ENCODE measurements around the gene DCAF5. TPM values are rescaled to one million over a fixed set of nuclear protein-coding genes. Genes with fewer than 3 reads are reported as not detected.

Gene DCAF5
- total RNA-seq, 1 experiment from 2014 or later, result 29.1 TPM

GRCh38 chr14:69005432-69006148, 147.3 kb downstream of the DCAF5 start:
- Histone ChIP-seq H3K36me3 (ENCODE audit: low read depth) (no peaks in the 10 kb centered on the region), H2AFZ (no peak overlapping the region), H3K4me3 (peak overlapping the region; percentile 10; the same call in 1 of the 2 replicates), H3K4me1 (replicated peaks; ENCODE audit: insufficient read depth) (peaks cover 27% of the 10 kb centered on the region), H3K9me2 (ENCODE audit: insufficient read depth) (no peaks in the 10 kb centered on the region), H3F3A (ENCODE audit: insufficient read depth, low read depth) (peaks cover 21% of the 10 kb centered on the region), H3K27me3 (ENCODE audit: insufficient read depth, low read depth) (no peaks in the 10 kb centered on the region), H4K20me1 (ENCODE audit: insufficient read depth) (no peaks in the 10 kb centered on the region), H3K79me2 (ENCODE audit: low read depth) (no peaks in the 10 kb centered on the region), H3K27ac (0 out of 2 replicates have a peak overlapping the region, but pooled peaks have one; percentile 2), H3K9me3 (ENCODE audit: insufficient read depth, low read depth) (no peaks in the 10 kb centered on the region), H3K4me2 (peak overlapping the region; percentile 71)
- no peak for TF ChIP-seq EZH2 (IDR thresholded peaks at IDR 0.05; ENCODE audit: low read depth)
- TF ChIP-seq CTCF (conservative IDR thresholded peaks at IDR 0.05), result no peak
- POLR2A ChIA-PET (ENCODE audit: unreplicated experiment), result interaction anchor here (0.5 to 0.6 kb wide), 4 partner anchors 8 to 210 kb away, joined by 3 to 6 read pairs (median 4); no protein-coding TSS in a partner anchor
- CTCF ChIA-PET, result interaction anchor here (0.6 kb wide), 3 partner anchors 46 to 98 kb away, joined by 3 read pairs; no protein-coding TSS in a partner anchor
- intact Hi-C loops (cut with micrococcal nuclease; ENCODE audit: unreplicated experiment), result no loop called here
- DNase-seq, result peak; percentile 71 to 84
- no TSS peak for BruUV-seq (replicated peaks)

- ChIA-PET POLR2A (ENCODE audit: unreplicated experiment) (interaction anchor here (0.5 to 1.0 kb wide), 4 partner anchors 9 to 82 kb away, joined by 4 to 5 read pairs (median 4); no protein-coding TSS in a partner anchor), CTCF (interaction anchor here (0.6 to 0.7 kb wide), 2 partner anchors 29 to 201 kb away, joined by 14 to 20 read pairs; no protein-coding TSS in a partner anchor)
- DNase-seq, result peak; percentile 24 to 61
- Histone ChIP-seq H3K79me2 (ENCODE audit: low read depth) (no peaks in the 10 kb centered on the region), H3K4me3 (peak overlapping the region; percentile 10; the same call in 1 of the 2 replicates), H3K4me1 (replicated peaks; ENCODE audit: insufficient read depth) (peaks cover 20% of the 10 kb centered on the region), H4K20me1 (ENCODE audit: insufficient read depth) (no peaks in the 10 kb centered on the region), H3K27me3 (ENCODE audit: insufficient read depth, low read depth) (no peaks in the 10 kb centered on the region), H3K4me2 (peak overlapping the region; percentile 71), H3K9me2 (ENCODE audit: insufficient read depth) (no peaks in the 10 kb centered on the region), H2AFZ (no peak overlapping the region), H3K27ac (no peak overlapping the region), H3K36me3 (ENCODE audit: low read depth) (no peaks in the 10 kb centered on the region), H3F3A (ENCODE audit: insufficient read depth, low read depth) (peaks cover 21% of the 10 kb centered on the region), H3K9me3 (ENCODE audit: insufficient read depth, low read depth) (no peaks in the 10 kb centered on the region)
- BruUV-seq (replicated peaks), result TSS peak; percentile 52
- intact Hi-C loops (cut with micrococcal nuclease; ENCODE audit: unreplicated experiment), result loop anchor here (5.0 kb wide), 1 partner anchor 87 kb away; no protein-coding TSS in a partner anchor
- TF ChIP-seq CTCF (conservative IDR thresholded peaks at IDR 0.05) (no peak), EZH2 (IDR thresholded peaks at IDR 0.05; ENCODE audit: low read depth) (no peak)
These were observed 148.0 kb downstream of the DCAF5 start for GRCh38 chr14:69004731-69005431.

GRCh38 chr14:69003626-69004025, 149.3 kb downstream of the DCAF5 start:
- ChIA-PET CTCF (no interaction called here), POLR2A (ENCODE audit: unreplicated experiment) (no interaction called here)
- Histone ChIP-seq H3K27ac (no peak overlapping the region), H3K9me3 (ENCODE audit: insufficient read depth, low read depth) (no peaks in the 10 kb centered on the region), H3K36me3 (ENCODE audit: low read depth) (no peaks in the 10 kb centered on the region), H3F3A (ENCODE audit: insufficient read depth, low read depth) (peaks cover 21% of the 10 kb centered on the region), H4K20me1 (ENCODE audit: insufficient read depth) (no peaks in the 10 kb centered on the region), H3K4me2 (no peak overlapping the region), H3K9me2 (ENCODE audit: insufficient read depth) (no peaks in the 10 kb centered on the region), H3K4me1 (replicated peaks; ENCODE audit: insufficient read depth) (peaks cover 20% of the 10 kb centered on the region), H3K4me3 (no peak overlapping the region), H2AFZ (no peak overlapping the region), H3K27me3 (ENCODE audit: insufficient read depth, low read depth) (no peaks in the 10 kb centered on the region), H3K79me2 (ENCODE audit: low read depth) (no peaks in the 10 kb centered on the region)
- no peak for DNase-seq
- no TSS peak for BruUV-seq (replicated peaks)
- TF ChIP-seq EZH2 (IDR thresholded peaks at IDR 0.05; ENCODE audit: low read depth) (no peak), CTCF (conservative IDR thresholded peaks at IDR 0.05) (no peak)
- intact Hi-C loops (cut with micrococcal nuclease; ENCODE audit: unreplicated experiment), result loop anchor here (5.0 kb wide), 1 partner anchor 89 kb away; no protein-coding TSS in a partner anchor
